Muscle of leg (tissue), 11 donors: ENCODE measurements around the gene GDF10. TPM values are rescaled to one million over a fixed set of nuclear protein-coding genes. Genes with fewer than 3 reads are reported as not detected.
A peak's percentile ranks its signal among the peaks of the same experiment; 100 is the strongest.

Experiments used
- DNase-seq: peaks from one replicate; pipeline ENCODE4 v3.0.0; 2013
- H3K27ac ChIP-seq: one replicate; pipeline ENCODE4 v1.5.1; 2013; ENCODE audit warnings: mild to moderate bottlenecking, low read length, control low read depth
- H3K27me3 ChIP-seq: one replicate; pipeline ENCODE4 v1.6.1; 2013; ENCODE audit warnings: low read length; ENCODE audit not compliant: control insufficient read depth, insufficient read depth
- H3K36me3 ChIP-seq: one replicate; pipeline ENCODE4 v1.6.1; 2013; ENCODE audit warnings: low read length; ENCODE audit not compliant: control insufficient read depth, insufficient read depth
- H3K4me1 ChIP-seq: one replicate; pipeline ENCODE4 v1.6.1; 2013; ENCODE audit warnings: low read length; ENCODE audit not compliant: control insufficient read depth, insufficient read depth
- H3K4me3 ChIP-seq: one replicate; pipeline ENCODE4 v1.5.1; 2013; ENCODE audit warnings: low read length, control low read depth
- H3K9me3 ChIP-seq: replicated peaks from 2 replicates; pipeline ENCODE4 v1.6.1; 2013; ENCODE audit warnings: low read depth, low read length; ENCODE audit not compliant: control insufficient read depth
- WGBS: methylation state at CpG from one replicate; pipeline ENCODE4 v1.1.5; 2013; ENCODE audit warnings: missing lambda C conversion rate; ENCODE audit not compliant: insufficient coverage; 5-methylcytosine and 5-hydroxymethylcytosine counted together
- polyA plus RNA-seq, 8 donors: library from polyadenylated mRNA; unstranded; fragments of 120-200 nt; gene quantifications; one replicate each; pipeline versions ENCODE4 v1.2.1 to v1.2.3, GENCODE V29; 2013; ENCODE audit warnings: inconsistent platforms in 1 of 8, low replicate concordance in 1 of 8; ENCODE audit not compliant: insufficient read length in 8 of 8, insufficient read depth in 1 of 8
- total RNA-seq: library from RNA; stranded (reverse); fragments of 120-200 nt; gene quantifications from one replicate; pipeline ENCODE4 v1.2.4, GENCODE V29; 2013

GDF10 gene
- total and polyA plus RNA-seq, 9 donors, result 0.08 to 6.1 (median 0.98) TPM

DNA sequence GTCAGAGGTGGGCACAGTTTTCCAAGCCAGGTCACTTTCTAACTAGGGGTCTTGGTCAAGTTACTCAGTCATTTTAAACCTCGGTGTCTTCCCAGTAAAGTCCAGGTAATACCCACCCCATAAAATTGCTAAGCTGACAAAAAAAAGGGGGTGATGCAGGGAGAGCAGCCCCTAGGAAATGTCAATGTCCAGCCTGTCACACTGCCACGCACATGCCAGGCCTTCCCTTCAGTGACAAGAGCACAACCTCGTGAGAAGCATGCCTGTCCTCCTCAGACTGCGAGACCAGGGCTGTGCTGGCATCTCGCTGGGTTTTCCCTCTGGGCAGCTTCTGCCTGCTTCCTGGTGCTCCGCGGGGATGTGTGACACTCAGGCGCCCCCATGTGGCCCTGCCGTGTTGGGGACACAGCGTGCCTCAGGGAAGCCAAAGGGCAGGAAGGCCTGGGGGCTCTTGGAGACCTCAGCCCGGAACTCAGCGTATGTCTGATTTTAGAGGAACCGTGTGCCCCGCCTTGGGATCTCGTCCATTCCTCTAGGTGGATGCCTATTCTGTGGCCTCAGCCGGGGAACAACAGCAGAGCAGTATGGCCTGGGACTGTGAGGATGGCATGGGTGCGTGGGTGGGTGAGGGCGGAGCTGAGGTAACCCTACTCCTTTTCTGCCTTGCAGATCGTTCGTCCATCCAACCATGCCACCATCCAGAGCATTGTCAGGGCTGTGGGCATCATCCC lies 12.1 kb downstream of the GDF10 start:
- Histone ChIP-seq H3K4me3 (no peak overlapping the region), H3K27ac (no peak overlapping the region), H3K27me3 (peaks cover 21% of the 10 kb centered on the region), H3K4me1 (peaks cover 6% of the 10 kb centered on the region), H3K9me3 (no peaks in the 10 kb centered on the region), H3K36me3 (no peaks in the 10 kb centered on the region)
- WGBS, result 19% methylated on average over 15 of the region's 20 CpGs
- peak; percentile 77 for DNase-seq

DNA sequence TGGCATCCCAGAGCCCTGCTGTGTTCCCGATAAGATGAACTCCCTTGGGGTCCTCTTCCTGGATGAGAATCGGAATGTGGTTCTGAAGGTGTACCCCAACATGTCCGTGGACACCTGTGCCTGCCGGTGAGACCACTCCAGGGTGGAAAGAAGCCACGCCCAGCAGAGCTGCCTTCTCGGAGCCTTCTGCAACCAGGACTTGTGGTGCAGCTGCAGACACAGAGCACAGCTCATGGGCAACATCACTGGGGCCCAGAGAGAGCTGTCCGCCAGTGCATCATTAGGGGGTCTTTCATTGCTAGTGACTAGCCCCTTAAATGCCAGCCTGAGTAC lies 12.6 kb downstream of the GDF10 start:
- Histone ChIP-seq H3K4me3 (no peak overlapping the region), H3K27ac (no peak overlapping the region), H3K36me3 (no peaks in the 10 kb centered on the region), H3K9me3 (no peaks in the 10 kb centered on the region), H3K27me3 (peaks cover 18% of the 10 kb centered on the region), H3K4me1 (peaks cover 6% of the 10 kb centered on the region)
- DNase-seq, result no peak
- WGBS, result 73% methylated on average over 7 of the region's 7 CpGs

DNA sequence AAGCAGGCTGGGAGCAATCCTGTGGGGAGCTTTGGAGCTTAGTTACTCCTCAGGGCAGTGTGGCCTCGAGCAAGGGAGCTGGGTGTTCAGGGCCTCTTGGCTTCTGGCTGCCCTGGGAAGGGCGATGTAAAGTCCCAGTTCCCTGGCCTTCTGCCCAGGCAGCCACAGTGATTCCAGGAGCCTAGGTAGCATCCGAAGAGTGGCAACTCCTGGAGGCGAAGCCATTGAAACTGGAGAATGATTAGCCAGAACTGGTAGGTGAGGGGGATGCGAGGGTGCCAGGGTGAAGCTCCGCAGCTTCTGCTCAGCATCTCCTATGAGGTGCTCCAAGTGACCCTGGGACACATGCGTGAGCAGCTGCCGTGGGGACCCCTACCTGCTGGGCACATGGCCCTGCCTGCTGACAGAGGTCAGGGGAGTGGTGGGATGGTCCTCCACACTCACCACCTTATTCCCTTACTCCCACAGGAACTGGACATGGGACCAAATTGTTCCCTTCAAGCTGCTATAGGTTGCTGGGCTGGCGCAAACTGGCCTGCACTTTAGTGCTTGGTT lies 14.5 kb downstream of the GDF10 start:
- Histone ChIP-seq H3K27me3 (peaks cover 9% of the 10 kb centered on the region), H3K4me3 (no peak overlapping the region), H3K27ac (no peak overlapping the region), H3K9me3 (no peaks in the 10 kb centered on the region), H3K4me1 (peaks cover 6% of the 10 kb centered on the region), H3K36me3 (no peaks in the 10 kb centered on the region)
- no peak for DNase-seq
- WGBS, result 82% methylated on average over 7 of the region's 9 CpGs

DNA sequence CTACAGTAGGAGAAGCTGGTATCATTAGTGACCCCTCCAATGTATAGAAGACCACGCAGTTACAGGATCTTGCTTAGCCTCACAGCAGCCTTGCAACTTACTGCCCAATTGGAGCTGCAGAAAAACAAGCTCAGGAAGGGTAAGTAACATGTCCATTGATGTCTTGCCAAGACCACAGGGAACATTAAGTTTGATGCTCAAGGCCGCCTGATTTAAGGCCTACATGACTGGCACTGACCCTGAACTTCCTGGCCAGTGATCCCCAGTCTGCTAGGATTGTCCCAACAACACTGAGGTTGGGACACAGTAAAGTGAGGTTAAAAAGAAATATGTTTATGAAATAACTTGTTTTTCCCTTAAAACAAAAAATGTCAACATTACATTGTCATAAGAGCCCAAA lies 15.4 kb downstream of the GDF10 start:
- no peaks in the 10 kb centered on the region for H3K9me3 ChIP-seq
- no peak for DNase-seq
- 90% methylated on average over 2 of the region's 2 CpGs for WGBS
- H3K4me3 ChIP-seq, result no peak overlapping the region
- no peak overlapping the region for H3K27ac ChIP-seq
- no peaks in the 10 kb centered on the region for H3K36me3 ChIP-seq
- H3K4me1 ChIP-seq, result peaks cover 6% of the 10 kb centered on the region
- H3K27me3 ChIP-seq, result peaks cover 9% of the 10 kb centered on the region

DNA sequence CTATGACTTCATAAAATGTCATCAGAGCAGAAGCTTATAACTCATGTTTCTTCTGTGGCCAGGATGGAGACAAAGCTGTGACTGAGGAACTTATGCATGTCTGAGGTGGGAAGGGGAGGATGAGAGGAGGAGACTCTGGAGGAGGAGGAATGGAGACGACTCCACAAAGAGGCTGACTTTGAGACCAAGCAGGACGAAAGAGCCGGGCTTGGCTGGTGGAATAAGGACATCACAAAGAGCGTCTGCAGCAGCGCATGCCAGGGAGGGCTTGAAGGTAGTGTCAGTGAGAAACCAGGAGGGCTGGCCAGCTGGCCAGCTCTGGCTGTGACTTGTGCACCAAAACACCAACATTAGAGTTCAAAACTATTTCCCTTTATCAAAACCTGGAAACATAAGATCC lies 16.1 kb downstream of the GDF10 start:
- peaks cover 6% of the 10 kb centered on the region for H3K4me1 ChIP-seq
- H3K9me3 ChIP-seq, result no peaks in the 10 kb centered on the region
- H3K4me3 ChIP-seq, result no peak overlapping the region
- H3K36me3 ChIP-seq, result no peaks in the 10 kb centered on the region
- no peak overlapping the region for H3K27ac ChIP-seq
- WGBS, result 68% methylated on average over 5 of the region's 5 CpGs
- H3K27me3 ChIP-seq, result peaks cover 5% of the 10 kb centered on the region
- DNase-seq, result no peak

DNA sequence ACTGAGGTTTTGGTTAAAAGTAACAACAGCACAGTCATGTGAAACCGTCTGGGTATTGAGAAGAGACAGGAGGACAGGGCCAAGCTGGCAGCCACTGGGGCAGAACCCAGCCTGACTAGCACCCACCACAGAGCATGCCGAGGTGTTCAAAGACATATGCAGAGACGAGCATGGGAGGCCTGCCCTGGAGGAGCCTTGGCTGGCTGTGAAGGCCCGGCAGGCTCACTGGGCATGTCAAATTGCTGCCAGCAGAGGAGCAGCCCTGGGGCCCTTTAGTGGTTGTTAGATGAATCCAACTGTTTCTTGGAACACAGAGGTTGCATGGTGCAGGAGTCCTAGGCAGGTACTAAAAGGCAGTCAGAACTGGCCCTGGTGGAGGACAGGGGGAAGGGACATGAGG lies 17.3 kb downstream of the GDF10 start:
- WGBS, result 75% methylated on average over 4 of the region's 4 CpGs
- no peaks in the 10 kb centered on the region for H3K36me3 ChIP-seq
- H3K9me3 ChIP-seq, result no peaks in the 10 kb centered on the region
- H3K27ac ChIP-seq, result no peak overlapping the region
- DNase-seq, result no peak
- no peaks in the 10 kb centered on the region for H3K4me1 ChIP-seq
- H3K4me3 ChIP-seq, result no peak overlapping the region
- peaks cover 4% of the 10 kb centered on the region for H3K27me3 ChIP-seq

DNA sequence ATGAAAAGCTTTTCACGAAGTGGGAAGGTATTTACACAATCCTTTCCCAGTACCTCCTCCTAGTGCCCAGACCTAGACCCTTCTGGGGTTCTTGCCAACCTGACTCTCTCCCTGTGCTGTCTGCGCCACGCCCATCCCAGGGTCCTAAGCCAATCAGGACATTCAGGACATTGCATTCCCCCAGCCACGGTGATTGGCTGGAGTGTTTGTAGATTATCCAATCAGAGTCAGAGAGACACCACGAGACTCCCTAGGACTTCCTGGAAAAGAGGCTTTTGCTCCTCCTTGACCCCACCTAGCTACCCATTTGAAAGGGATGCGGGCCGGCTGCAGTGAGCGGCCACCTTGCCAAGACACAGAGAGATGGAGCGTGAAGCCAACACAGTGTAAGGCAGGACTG lies 18.7 kb downstream of the GDF10 start:
- H3K9me3 ChIP-seq, result no peaks in the 10 kb centered on the region
- no peaks in the 10 kb centered on the region for H3K4me1 ChIP-seq
- no peaks in the 10 kb centered on the region for H3K27me3 ChIP-seq
- H3K36me3 ChIP-seq, result no peaks in the 10 kb centered on the region
- WGBS, result 71% methylated on average over 4 of the region's 9 CpGs
- H3K4me3 ChIP-seq, result no peak overlapping the region
- no peak overlapping the region for H3K27ac ChIP-seq
- DNase-seq, result no peak

DNA sequence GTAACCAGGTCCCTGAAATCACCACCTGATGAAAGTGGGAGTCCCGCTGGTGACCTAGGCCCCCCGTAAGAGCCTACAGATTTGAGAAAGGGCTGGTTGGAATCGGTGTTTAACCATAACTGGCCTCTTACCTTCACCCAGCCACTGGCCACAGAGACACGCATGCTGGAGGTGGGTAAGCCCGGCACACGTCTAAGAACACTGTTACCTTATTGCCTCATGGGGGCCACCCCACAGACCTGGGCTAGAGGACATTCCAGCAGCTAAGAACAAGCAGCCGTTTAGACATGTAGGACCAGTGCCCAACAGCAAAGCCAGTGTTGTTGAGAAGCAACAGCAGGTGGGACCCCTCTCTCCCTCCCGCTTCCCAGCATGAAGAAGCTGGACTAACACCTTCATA lies 19.8 kb downstream of the GDF10 start:
- Histone ChIP-seq H3K4me1 (no peaks in the 10 kb centered on the region), H3K27me3 (no peaks in the 10 kb centered on the region), H3K4me3 (no peak overlapping the region), H3K9me3 (no peaks in the 10 kb centered on the region), H3K27ac (no peak overlapping the region), H3K36me3 (no peaks in the 10 kb centered on the region)
- no peak for DNase-seq
- WGBS, result 69% methylated on average over 4 of the region's 8 CpGs

DNA sequence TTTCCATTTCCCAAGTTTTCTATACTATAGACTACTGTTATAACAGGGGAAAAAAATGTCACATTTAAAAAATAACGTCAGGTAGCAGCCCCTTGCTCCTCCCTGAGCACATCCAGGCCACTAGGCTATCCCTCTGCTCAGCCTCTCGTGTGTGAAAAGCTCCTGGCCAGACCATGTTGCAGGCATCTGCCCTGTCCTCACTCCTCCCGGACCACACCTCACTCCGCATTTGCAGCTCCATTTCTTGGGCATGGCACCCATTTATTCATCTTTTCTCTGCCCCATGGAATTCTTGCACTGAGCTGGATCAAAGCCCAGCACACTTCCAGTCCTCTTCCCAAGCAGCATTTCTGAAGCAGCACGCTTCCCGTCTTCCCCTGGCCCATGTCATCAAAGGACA lies 20.8 kb downstream of the GDF10 start:
- DNase-seq, result no peak
- Histone ChIP-seq H3K4me1 (no peaks in the 10 kb centered on the region), H3K36me3 (no peaks in the 10 kb centered on the region), H3K4me3 (no peak overlapping the region), H3K27ac (no peak overlapping the region), H3K27me3 (no peaks in the 10 kb centered on the region), H3K9me3 (no peaks in the 10 kb centered on the region)
- WGBS, result 52% methylated on average over 6 of the region's 6 CpGs

DNA sequence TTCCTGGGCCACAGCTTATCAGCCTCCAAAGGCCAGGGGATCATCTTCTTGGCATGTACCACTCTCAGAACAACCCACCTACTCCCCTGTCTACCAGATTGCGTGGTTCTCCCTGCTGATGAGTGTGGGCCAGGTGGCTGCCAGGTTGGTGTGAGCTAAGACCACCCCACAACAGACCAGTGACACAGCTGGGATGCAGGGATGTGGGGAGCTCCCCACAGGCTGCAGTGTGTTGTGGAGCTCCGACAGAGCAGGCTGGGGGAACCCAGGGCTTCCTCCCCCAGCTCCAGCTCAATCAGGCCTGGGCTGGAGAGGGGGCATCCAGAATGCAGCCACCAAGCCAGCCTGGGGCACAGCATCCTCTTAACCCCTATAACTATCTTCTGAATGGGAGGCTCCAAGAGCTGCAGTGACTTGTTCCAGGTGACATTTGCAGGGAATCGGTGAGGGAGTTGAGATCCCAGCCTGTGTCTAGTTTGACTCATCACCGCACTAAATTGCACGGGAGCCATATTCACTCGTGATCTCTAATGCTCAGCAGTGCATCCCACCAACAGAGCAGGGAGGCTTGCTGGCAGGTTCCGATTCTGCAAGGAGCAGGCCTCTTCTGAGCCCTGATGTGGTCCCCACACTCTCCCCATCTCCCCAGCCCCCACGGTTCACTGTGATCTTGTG lies 21.7 kb downstream of the GDF10 start:
- no peak for DNase-seq
- H3K9me3 ChIP-seq, result no peaks in the 10 kb centered on the region
- 96% methylated on average over 3 of the region's 8 CpGs for WGBS
- no peaks in the 10 kb centered on the region for H3K36me3 ChIP-seq
- H3K27me3 ChIP-seq, result no peaks in the 10 kb centered on the region
- peaks cover 3% of the 10 kb centered on the region for H3K4me1 ChIP-seq
- no peak overlapping the region for H3K4me3 ChIP-seq
- no peak overlapping the region for H3K27ac ChIP-seq
